Activated naive CD8-positive, alpha-beta T cell treated with anti-CD3 and anti-CD28 coated beads, Interleukin-2, amount 50 U/mL, for 24 hours (primary cell): ENCODE results near the gene SBF1.
A peak's percentile ranks its signal among the peaks of the same experiment; 100 is the strongest.
"Not testable (repeated sequence)": the region's sequence is repeated elsewhere in the genome, so short reads cannot be mapped to it uniquely, and the experiment has no call there.

Source experiments
- ATAC-seq: fragments of 150-1000 bp; cut with Tn5 transposase; one replicate; pipeline ENCODE4 v1.10.0; 2021
- DNase-seq: peaks from one replicate; pipeline ENCODE4 v3.0.0; 2021
- H3K27ac Mint-ChIP-seq: one replicate; pipeline ENCODE4 v1.8.0; 2021; ENCODE audit warnings: mild to moderate bottlenecking, mixed read lengths
- H3K27me3 Mint-ChIP-seq: one replicate; pipeline ENCODE4 v1.8.0; 2021; ENCODE audit warnings: mixed read lengths
- H3K36me3 Mint-ChIP-seq: one replicate; pipeline ENCODE4 v1.8.0; 2021; ENCODE audit warnings: low read depth, mixed read lengths
- H3K4me1 Mint-ChIP-seq: one replicate; pipeline ENCODE4 v1.8.0; 2021; ENCODE audit warnings: mixed read lengths
- H3K4me3 Mint-ChIP-seq: one replicate; pipeline ENCODE4 v1.8.0; 2021; ENCODE audit warnings: mild to moderate bottlenecking, moderate library complexity, mixed read lengths
- H3K9me3 Mint-ChIP-seq: one replicate; pipeline ENCODE4 v1.8.0; 2021; ENCODE audit warnings: mixed read lengths

Gene SBF1

DNA sequence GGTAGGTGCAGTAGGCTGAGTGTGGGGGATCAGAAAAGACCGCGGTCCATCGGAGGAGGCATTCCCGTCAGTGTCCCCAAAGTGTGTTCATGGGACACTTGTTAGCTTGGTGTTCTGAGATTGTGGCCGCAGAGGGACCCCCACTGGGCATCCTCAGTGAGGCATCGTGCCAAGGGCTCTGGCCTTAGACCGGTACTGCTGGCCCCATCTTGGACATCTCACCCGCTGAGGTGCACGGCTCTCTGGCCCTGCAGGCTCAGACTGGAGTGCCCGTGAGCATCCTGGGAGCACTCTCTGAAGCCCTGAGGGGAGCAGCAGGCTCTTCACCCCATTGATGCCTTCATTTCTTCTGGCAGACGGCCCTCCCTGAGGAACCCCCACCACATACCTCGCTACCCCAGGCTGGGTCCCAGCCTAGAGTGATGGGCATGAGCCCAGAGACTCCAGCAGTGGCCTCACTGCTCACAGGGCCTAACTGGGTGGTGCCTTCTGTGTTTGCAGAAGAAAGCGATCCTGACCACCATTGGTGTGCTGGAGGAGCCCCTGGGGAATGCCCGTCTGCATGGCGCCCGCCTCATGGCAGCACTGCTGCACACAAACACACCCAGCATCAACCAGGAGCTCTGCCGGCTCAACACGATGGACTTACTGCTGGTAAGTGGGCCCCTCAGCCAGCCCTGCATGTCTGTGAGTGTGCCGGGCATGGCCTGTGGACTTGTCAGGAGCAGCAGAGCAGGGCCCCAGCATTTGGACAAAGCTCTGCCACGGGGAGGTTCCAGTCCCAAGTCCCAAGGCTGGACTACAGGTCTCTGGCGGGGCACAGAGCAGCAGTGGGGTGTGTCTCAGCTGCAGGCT is 51.6 kb downstream of the SBF1 start:
- peaks cover 34% of the 10 kb centered on the region for H3K36me3 Mint-ChIP-seq
- DNase-seq, result no peak
- no peaks in the 10 kb centered on the region for H3K9me3 Mint-ChIP-seq

DNA sequence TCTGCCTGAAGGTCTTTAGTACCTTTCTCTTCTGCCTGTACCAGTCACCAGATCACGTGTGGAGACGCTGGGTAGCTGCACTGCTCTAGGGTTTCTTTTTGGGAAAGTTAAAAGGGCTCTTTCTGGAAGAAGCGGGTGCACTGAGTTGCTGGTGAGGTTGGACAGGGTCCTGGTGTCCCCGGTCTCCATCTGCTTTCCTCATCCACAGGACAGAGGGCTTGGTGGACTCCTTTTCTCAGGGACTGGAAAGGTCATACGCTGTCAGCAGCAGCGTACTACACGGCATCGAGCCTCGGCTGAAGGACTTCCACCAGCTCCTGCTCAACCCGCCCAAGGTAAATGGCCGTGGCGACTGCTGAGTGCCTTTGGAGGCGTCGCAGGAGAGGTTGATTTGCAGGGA is 52.8 kb downstream of the SBF1 start:
- ATAC-seq, result no peak
- Mint-ChIP-seq H3K4me1 (no peaks in the 10 kb centered on the region), H3K36me3 (peaks cover 32% of the 10 kb centered on the region), H3K9me3 (no peaks in the 10 kb centered on the region), H3K4me3 (no peak overlapping the region), H3K27me3 (no peaks in the 10 kb centered on the region), H3K27ac (no peak overlapping the region)
- DNase-seq, result no peak

More for the DNA sequence above, 51.6 kb downstream of the SBF1 start:
- H3K27ac Mint-ChIP-seq, result no peak overlapping the region
- H3K27me3 Mint-ChIP-seq, result no peaks in the 10 kb centered on the region
- no peak overlapping the region for H3K4me3 Mint-ChIP-seq
- no peaks in the 10 kb centered on the region for H3K4me1 Mint-ChIP-seq
- ATAC-seq, result peak; percentile 20

DNA sequence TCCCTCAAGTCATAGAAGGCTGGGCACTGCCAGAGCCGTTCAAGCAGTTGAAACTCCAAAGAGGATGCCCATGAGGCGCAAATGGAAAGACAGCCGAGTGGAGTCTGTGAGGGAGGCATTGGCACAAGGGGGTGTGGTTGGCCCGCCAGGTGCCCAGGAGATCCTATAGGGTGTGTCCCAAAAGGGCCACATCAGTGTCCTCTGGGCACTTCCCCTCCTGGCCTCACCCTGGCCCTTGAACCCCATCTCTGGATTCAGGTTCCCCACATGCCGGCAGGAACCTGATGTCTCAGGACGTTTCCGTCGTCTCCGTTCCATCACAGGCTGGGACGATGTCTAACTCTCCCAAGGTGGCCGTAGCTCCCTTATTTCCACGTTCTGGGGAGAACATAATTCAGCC is 54.3 kb downstream of the SBF1 start:
- H3K4me3 Mint-ChIP-seq, result no peak overlapping the region
- ATAC-seq, result no peak
- peaks cover 32% of the 10 kb centered on the region for H3K36me3 Mint-ChIP-seq
- H3K9me3 Mint-ChIP-seq, result no peaks in the 10 kb centered on the region
- H3K27ac Mint-ChIP-seq, result peak overlapping the region; percentile 35
- H3K4me1 Mint-ChIP-seq, result no peaks in the 10 kb centered on the region
- no peak for DNase-seq
- H3K27me3 Mint-ChIP-seq, result no peaks in the 10 kb centered on the region

GRCh38 chr22:50420015-50420414 is 54.8 kb downstream of the SBF1 start:
- Mint-ChIP-seq H3K9me3 (no peaks in the 10 kb centered on the region), H3K36me3 (peaks cover 29% of the 10 kb centered on the region), H3K4me1 (no peaks in the 10 kb centered on the region), H3K4me3 (no peak overlapping the region), H3K27ac (no peak overlapping the region), H3K27me3 (no peaks in the 10 kb centered on the region)
- DNase-seq, result no peak
- ATAC-seq, result no peak

DNA sequence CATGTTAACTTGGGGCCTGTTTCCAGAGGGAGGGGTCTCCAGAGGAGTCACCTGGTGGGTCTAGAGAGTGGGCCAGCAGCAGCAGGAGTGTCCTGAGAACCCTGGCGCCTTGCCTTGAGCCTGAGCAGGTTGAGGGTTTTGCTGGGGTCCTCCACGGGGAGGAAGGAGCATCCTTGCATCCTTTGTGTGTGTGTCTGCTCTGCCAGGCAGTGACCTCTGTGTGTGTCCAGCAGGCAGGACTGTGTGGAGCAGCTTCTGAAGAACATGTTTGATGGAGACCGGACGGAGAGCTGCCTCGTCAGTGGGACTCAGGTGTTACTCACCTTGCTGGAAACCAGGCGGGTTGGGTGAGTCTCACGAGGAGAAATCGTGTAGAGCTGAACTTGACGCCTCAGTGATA is 55.7 kb downstream of the SBF1 start:
- H3K9me3 Mint-ChIP-seq, result no peaks in the 10 kb centered on the region
- ATAC-seq (no peak), DNase-seq (no peak)
- H3K4me3 Mint-ChIP-seq, result no peak overlapping the region
- H3K4me1 Mint-ChIP-seq, result no peaks in the 10 kb centered on the region
- peaks cover 23% of the 10 kb centered on the region for H3K36me3 Mint-ChIP-seq
- H3K27me3 Mint-ChIP-seq, result no peaks in the 10 kb centered on the region
- no peak overlapping the region for H3K27ac Mint-ChIP-seq

GRCh38 chr22:50418624-50419023 is 56.2 kb downstream of the SBF1 start:
- ATAC-seq, result no peak
- Mint-ChIP-seq H3K36me3 (peaks cover 23% of the 10 kb centered on the region), H3K27me3 (no peaks in the 10 kb centered on the region), H3K27ac (no peak overlapping the region), H3K4me1 (no peaks in the 10 kb centered on the region), H3K4me3 (no peak overlapping the region), H3K9me3 (no peaks in the 10 kb centered on the region)
- DNase-seq, result no peak

- Mint-ChIP-seq H3K36me3 (peaks cover 23% of the 10 kb centered on the region), H3K4me3 (no peak overlapping the region), H3K27me3 (no peaks in the 10 kb centered on the region), H3K27ac (no peak overlapping the region), H3K4me1 (no peaks in the 10 kb centered on the region), H3K9me3 (no peaks in the 10 kb centered on the region)
- ATAC-seq (no peak), DNase-seq (no peak)
These were observed 57.2 kb downstream of the SBF1 start for GRCh38 chr22:50417411-50418210.

DNA sequence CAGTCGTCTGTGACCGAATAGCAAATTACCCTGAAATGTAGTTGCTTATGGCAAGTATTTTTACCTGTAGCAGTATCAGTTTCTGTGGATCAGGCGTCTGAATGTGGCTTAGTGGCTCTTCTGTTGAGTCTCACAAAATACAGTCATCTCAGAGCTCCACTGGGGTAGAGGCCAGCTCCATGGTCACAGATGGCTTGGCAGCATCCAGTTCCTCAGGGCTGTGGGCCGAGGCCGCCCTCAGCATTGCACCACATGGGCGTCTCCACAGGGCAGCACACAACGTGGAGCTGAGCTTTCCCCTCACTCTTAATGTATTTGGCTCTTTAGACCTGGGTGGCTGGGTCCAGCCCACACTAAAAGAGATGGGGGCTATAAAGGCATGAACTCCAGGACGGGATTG is 57.8 kb downstream of the SBF1 start:
- Mint-ChIP-seq H3K4me1 (no peaks in the 10 kb centered on the region), H3K27ac (no peak overlapping the region), H3K9me3 (no peaks in the 10 kb centered on the region), H3K36me3 (peaks cover 23% of the 10 kb centered on the region), H3K4me3 (no peak overlapping the region), H3K27me3 (no peaks in the 10 kb centered on the region)
- ATAC-seq (no peak), DNase-seq (no peak)

GRCh38 chr22:50415426-50415825 is 59.4 kb downstream of the SBF1 start:
- H3K4me3 Mint-ChIP-seq, result no peak overlapping the region
- H3K36me3 Mint-ChIP-seq, result peaks cover 21% of the 10 kb centered on the region
- ATAC-seq (no peak), DNase-seq (no peak)
- no peak overlapping the region for H3K27ac Mint-ChIP-seq
- no peaks in the 10 kb centered on the region for H3K27me3 Mint-ChIP-seq
- H3K9me3 Mint-ChIP-seq, result no peaks in the 10 kb centered on the region
- H3K4me1 Mint-ChIP-seq, result no peaks in the 10 kb centered on the region

- ATAC-seq, result no peak
- Mint-ChIP-seq H3K4me1 (no peaks in the 10 kb centered on the region), H3K27ac (no peak overlapping the region), H3K4me3 (no peak overlapping the region), H3K36me3 (peaks cover 14% of the 10 kb centered on the region), H3K9me3 (no peaks in the 10 kb centered on the region), H3K27me3 (no peaks in the 10 kb centered on the region)
- no peak for DNase-seq
These were observed 60.2 kb downstream of the SBF1 start for GRCh38 chr22:50414476-50415248.

DNA sequence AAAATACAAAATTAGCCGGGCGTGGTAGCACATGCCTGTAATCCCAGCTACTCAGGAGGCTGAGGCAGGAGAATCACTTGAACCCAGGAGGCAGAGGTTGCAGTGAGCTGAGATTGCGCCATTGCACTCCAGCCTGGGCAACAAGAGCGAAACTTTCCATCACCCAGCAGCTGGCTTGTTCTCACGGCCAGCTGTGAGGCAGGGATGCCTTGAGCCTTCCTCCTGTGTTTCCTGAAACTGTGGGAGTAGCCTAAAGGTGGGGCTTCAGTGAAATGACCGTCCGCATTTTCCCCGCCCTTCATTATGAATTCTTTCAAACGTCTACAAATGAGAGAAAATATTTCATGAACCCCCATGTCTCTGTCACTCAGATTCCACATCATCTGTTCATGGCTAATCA is 65.9 kb downstream of the SBF1 start:
- not testable (repeated sequence) for H3K27me3 Mint-ChIP-seq, H3K27ac Mint-ChIP-seq

DNA sequence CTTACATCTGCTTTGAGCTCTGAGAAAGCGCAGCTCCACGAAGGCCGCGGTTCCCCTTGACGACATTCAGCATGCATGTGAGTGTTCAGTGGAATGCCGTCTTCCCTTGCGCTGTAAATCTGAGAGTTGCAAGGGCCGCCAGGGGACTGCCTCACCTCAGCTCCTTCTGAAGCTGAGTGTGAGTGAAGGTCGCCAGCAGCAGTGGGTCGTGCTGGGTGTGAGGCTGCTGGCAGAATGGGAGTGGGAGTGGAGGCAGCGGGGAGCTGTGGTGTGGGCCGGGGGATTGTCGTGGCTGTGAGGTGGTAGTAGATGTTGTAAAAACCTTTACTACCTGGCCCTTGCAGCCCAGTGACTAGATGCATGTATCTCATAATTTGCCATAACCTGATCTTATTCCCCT is 66.5 kb downstream of the SBF1 start:
- Mint-ChIP-seq H3K9me3 (no peaks in the 10 kb centered on the region), H3K36me3 (peaks cover 12% of the 10 kb centered on the region), H3K4me3 (no peak overlapping the region), H3K27ac (no peak overlapping the region), H3K4me1 (peaks cover 4% of the 10 kb centered on the region), H3K27me3 (no peaks in the 10 kb centered on the region)
- no peak for DNase-seq
- no peak for ATAC-seq

More for the DNA sequence above, 65.9 kb downstream of the SBF1 start:
- not testable (repeated sequence) for H3K4me1 Mint-ChIP-seq, H3K4me3 Mint-ChIP-seq, DNase-seq, ATAC-seq, H3K9me3 Mint-ChIP-seq
- peaks cover 12% of the 10 kb centered on the region for H3K36me3 Mint-ChIP-seq

- peaks cover 18% of the 10 kb centered on the region for H3K36me3 Mint-ChIP-seq
- no peaks in the 10 kb centered on the region for H3K9me3 Mint-ChIP-seq
- ATAC-seq (no peak), DNase-seq (no peak)
- peaks cover 7% of the 10 kb centered on the region for H3K4me1 Mint-ChIP-seq
- H3K27me3 Mint-ChIP-seq, result no peaks in the 10 kb centered on the region
- H3K27ac Mint-ChIP-seq, result no peak overlapping the region
- no peak overlapping the region for H3K4me3 Mint-ChIP-seq
These were observed 68.2 kb downstream of the SBF1 start for GRCh38 chr22:50406416-50407170.

GRCh38 chr22:50403701-50404101 is 71.1 kb downstream of the SBF1 start:
- H3K27ac Mint-ChIP-seq, result no peak overlapping the region
- ATAC-seq, result peak; percentile 15
- peaks cover 14% of the 10 kb centered on the region for H3K36me3 Mint-ChIP-seq
- H3K27me3 Mint-ChIP-seq, result no peaks in the 10 kb centered on the region
- H3K4me3 Mint-ChIP-seq, result no peak overlapping the region
- peaks cover 19% of the 10 kb centered on the region for H3K4me1 Mint-ChIP-seq
- no peaks in the 10 kb centered on the region for H3K9me3 Mint-ChIP-seq
- no peak for DNase-seq
